IgD-negative memory B cell (primary cell): ENCODE results near the gene ELAVL1. TPM values are rescaled to one million over a fixed set of nuclear protein-coding genes. Genes with fewer than 3 reads are reported as not detected.
A peak's percentile ranks its signal among the peaks of the same experiment; 100 is the strongest.
"Not testable (repeated sequence)": the region's sequence is repeated elsewhere in the genome, so short reads cannot be mapped to it uniquely, and the experiment has no call there.

Source experiments
- H3K27ac Mint-ChIP-seq, 3 donors: one replicate each; pipeline ENCODE4 v1.8.0; 2020 to 2022; ENCODE audit warnings: mild to moderate bottlenecking in 3 of 3, mixed read lengths in 3 of 3, moderate library complexity in 1 of 3
- H3K27me3 Mint-ChIP-seq: one replicate; pipeline ENCODE4 v1.8.0; 2021; ENCODE audit warnings: mixed read lengths
- H3K36me3 Mint-ChIP-seq: one replicate; pipeline ENCODE4 v1.8.0; 2020; ENCODE audit warnings: mild to moderate bottlenecking, mixed read lengths
- H3K4me1 Mint-ChIP-seq, 3 donors: one replicate each; pipeline ENCODE4 v1.8.0; 2020 to 2022; ENCODE audit warnings: mixed read lengths in 3 of 3, mild to moderate bottlenecking in 1 of 3
- H3K4me3 Mint-ChIP-seq, 4 donors: one replicate each; pipeline ENCODE4 v1.8.0; 2020 to 2022; ENCODE audit warnings: mild to moderate bottlenecking in 4 of 4, mixed read lengths in 4 of 4, moderate library complexity in 3 of 4
- H3K9me3 Mint-ChIP-seq, 3 donors: one replicate each; pipeline ENCODE4 v1.8.0; 2020 to 2021; ENCODE audit warnings: mixed read lengths in 3 of 3, mild to moderate bottlenecking in 1 of 3
- polyA plus RNA-seq: library from polyadenylated mRNA; unstranded; fragments of 300-500 nt; fragmentation: Illumina TruSeq; gene quantifications from one replicate; pipeline ENCODE4 v1.2.3, GENCODE V29; 2021

ELAVL1 gene
- polyA plus RNA-seq, 1 donor from 2014 or later = 49.3 TPM

DNA sequence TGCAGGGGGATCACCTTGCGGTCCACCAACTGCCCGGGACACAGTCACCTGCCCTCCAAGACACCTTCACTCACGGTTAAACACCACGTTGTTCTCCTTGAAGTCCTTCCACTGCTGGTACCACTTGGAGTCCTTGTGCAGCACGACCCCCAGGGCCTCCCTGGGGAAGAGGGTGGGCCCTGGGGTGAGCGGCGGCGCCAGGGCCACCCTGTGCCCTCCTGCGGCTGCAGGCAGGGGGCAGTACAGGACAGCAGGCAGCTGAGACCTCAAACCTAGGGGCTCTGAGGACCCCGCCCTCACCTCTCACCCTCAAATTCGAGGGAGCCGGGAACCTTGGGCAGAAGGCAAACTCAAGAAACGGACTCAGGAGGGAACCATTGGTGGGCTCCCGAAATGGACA, 72.0 kb downstream of the ELAVL1 start:
- no peaks in the 10 kb centered on the region for H3K9me3 Mint-ChIP-seq
- H3K36me3 Mint-ChIP-seq = peaks cover 4% of the 10 kb centered on the region
- no peaks in the 10 kb centered on the region for H3K27me3 Mint-ChIP-seq
- H3K4me3 Mint-ChIP-seq = no peak overlapping the region
- H3K4me1 Mint-ChIP-seq = peaks cover 0 to 3% (median 0%) of the 10 kb centered on the region in 3 donors
- no peak overlapping the region for H3K27ac Mint-ChIP-seq

DNA sequence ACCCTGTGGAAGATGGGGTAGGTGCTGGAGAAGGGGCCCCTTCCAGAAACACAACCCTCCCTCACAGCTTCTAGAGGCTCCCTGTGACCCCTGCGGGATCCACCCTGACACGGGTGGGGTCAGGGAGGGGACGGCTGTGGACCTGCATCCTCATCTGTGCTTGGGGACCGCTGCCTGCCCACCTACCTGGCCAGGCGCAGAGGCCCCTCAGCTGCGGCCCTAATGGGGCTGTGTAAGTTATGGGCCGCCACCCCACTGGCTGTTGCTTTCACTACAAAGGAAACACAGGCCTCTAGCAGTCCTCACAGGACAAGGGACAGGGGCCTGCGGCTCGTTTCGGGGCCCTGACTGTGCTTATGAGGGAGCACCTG, 72.5 kb downstream of the ELAVL1 start:
- peaks cover 6% of the 10 kb centered on the region for H3K36me3 Mint-ChIP-seq
- H3K27ac Mint-ChIP-seq = no peak overlapping the region
- no peak overlapping the region for H3K4me3 Mint-ChIP-seq
- H3K9me3 Mint-ChIP-seq = no peaks in the 10 kb centered on the region
- peaks cover 0 to 7% (median 0%) of the 10 kb centered on the region in 3 donors for H3K4me1 Mint-ChIP-seq
- no peaks in the 10 kb centered on the region for H3K27me3 Mint-ChIP-seq

DNA sequence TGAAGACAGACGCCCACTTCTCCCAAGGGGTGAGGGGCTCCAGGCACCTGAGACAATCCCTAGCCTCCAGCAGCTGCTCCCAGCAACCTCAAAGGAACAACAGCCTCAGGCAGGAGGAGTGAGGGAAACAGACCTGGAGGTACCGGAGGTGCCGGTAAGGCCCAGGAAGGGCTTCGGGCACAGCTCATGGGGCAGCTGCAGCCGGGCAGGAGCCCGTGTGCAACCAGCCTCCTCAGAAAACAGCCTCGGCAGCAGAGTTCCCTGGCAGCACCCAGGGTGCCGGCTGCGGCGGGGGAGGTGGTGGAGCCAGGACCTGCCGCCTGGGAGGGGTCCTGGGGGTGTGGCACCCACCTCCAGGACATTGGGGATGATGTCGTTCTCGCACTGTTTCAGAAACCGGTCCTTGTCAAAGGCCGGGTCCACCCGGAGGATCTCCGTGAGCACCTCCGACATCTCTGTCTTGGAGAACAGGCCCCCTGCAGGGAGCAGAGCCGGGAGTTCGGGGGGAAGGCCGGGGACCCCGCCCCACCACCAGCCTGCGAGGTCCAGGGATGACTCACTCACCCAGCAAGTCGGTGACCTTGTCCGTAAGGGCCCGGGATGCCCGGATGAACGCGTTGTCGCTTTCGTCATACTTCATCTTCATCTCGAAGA, 73.0 kb downstream of the ELAVL1 start:
- Mint-ChIP-seq H3K27ac (no peak overlapping the region), H3K36me3 (peaks cover 6% of the 10 kb centered on the region), H3K4me3 (peak overlapping the region in 1 of 4 donors; percentile 55), H3K4me1 (peaks cover 0 to 7% (median 0%) of the 10 kb centered on the region in 3 donors), H3K9me3 (no peaks in the 10 kb centered on the region), H3K27me3 (no peaks in the 10 kb centered on the region)

DNA sequence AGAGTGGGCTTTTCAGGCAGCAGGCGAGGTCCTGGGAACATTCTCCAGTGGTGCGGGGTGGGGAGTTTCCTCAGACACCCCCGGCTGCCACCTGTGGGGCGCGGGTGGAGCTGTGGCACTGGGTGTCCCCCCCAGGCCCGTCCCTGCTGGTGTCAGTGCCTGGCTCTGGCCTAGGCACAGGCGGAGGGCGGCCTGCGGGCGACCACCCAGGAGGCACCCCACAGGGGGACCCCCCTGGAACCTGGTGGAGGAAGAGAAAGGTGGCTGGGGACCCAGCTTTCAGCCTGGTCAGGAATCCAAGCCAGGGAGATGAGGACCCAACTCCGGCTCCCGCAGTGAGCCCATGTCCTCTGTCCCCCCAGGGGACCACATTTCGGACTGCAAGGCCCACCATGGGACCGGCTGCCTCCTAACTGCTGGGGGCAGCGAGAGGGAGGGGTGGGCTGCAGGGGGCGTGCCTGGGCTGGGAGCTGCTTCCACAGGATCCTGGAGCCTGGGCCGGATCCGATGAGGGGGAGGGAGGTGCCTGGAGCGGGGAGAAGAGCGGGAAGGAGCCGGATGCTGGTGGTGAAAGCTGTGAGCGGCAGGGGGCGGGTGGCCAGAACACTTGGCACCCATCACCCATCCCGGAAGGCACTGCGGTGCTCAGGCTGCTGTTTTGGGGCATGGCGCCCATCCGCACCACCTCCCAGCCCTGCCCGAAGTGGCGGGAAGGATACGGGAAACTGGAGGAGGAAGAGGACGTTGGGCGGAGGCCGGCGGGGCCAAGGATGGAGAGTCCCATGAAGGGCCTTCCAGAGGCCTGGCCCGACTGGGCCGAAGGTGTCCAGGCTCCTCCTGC, 74.0 kb downstream of the ELAVL1 start:
- no peaks in the 10 kb centered on the region for H3K27me3 Mint-ChIP-seq
- H3K4me3 Mint-ChIP-seq = no peak overlapping the region
- peaks cover 4% of the 10 kb centered on the region for H3K36me3 Mint-ChIP-seq
- H3K27ac Mint-ChIP-seq = no peak overlapping the region
- H3K9me3 Mint-ChIP-seq = no peaks in the 10 kb centered on the region
- peaks cover 0 to 7% (median 0%) of the 10 kb centered on the region in 3 donors for H3K4me1 Mint-ChIP-seq

DNA sequence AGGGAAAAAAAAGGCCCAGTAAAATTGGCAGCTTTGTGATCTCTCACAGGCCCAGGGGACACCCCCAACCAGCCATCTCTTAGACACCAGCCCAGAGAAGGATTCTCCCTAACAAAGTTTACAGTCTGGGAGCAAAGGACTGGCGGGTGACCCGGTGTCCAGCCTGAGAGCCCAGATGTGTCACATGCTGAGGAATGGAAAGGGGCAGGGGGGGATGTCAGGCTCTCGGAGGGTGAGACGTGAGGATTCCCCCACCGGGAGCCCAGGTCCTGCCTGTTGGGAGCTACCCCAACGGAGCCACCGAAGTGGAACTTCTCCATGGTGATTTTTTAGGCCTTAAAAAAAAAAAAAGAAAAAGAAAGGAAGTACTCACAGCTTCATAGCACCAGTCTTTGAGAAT, 74.7 kb downstream of the ELAVL1 start:
- Mint-ChIP-seq H3K27ac (no peak overlapping the region), H3K36me3 (peaks cover 4% of the 10 kb centered on the region), H3K27me3 (peaks cover 1% of the 10 kb centered on the region)

DNA sequence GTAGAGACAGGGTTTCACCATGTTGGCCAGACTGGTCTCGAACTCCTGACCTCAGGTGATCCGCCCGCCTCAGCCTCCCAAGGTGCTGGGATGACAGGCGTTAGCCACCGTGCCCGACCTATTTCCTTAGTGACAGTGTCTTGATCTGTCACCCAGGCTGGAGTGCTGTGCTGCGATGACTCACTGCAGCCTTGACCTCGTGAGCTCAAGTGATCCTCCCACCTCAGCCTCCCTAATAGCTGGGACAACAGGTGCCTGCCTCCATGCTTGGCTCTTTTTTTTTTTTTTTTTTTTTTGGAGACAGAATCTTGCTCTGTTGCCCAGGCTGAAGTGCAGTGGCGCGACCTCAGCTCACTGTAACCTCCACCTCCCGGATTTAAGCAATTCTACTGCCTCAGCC, 75.4 kb downstream of the ELAVL1 start:
- H3K27me3 Mint-ChIP-seq, H3K27ac Mint-ChIP-seq, H3K4me3 Mint-ChIP-seq, H3K36me3 Mint-ChIP-seq, H3K9me3 Mint-ChIP-seq, H3K4me1 Mint-ChIP-seq: not testable (repeated sequence)

More for the DNA sequence above, 74.7 kb downstream of the ELAVL1 start:
- peaks cover 0 to 7% (median 0%) of the 10 kb centered on the region in 3 donors for H3K4me1 Mint-ChIP-seq
- no peaks in the 10 kb centered on the region for H3K9me3 Mint-ChIP-seq
- H3K4me3 Mint-ChIP-seq = no peak overlapping the region

DNA sequence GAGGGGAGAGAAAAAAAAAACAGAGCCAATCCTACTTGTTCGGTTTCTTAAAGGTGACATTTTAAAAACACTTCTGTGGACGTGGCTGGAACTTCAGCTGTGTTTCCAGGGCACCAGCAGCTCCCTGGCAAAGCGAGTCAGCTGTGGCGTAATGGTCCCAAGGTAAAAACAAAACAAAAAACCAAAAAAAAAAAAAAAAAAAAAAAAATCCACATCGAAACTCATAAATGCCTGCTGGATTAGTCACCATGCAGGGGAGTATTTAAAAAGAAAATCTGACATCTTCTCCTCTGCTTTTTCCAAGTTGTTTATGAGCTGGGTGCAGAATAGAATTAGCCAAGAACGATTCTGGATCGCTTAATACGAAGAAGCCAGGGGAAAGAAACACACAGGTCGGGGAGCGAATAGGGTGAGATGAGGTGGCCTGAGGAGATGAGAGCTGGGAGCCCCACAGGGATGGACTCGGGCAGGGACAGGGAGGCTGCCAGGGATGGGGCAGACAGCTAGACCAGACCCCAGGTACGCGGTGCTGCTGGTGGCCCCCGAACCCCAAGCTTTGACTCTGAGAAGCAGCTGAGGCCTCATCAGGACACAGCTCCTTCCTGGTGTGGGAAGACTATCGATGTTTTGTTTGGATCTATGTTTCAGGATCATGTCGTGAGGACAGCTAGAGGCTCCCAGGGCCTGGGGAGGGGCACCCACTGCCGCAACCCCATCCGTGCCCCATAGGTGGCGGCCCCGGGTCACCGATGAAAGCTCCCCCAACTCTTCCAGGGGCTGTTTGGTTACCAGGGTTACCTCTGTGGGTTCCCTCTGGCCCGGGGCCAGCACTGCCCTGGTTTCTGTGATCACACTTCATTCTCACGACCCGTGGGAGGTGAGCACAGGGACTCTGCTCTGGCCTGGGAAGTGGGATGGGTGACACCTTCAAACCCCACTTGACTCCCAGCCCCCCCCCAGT, 76.4 kb downstream of the ELAVL1 start:
- peak overlapping the region; percentile 58 to 96 (median 83) for H3K27ac Mint-ChIP-seq
- peaks cover 4% of the 10 kb centered on the region for H3K36me3 Mint-ChIP-seq
- peak overlapping the region in 3 of 4 donors; percentile 30 to 85 (median 63) for H3K4me3 Mint-ChIP-seq

DNA sequence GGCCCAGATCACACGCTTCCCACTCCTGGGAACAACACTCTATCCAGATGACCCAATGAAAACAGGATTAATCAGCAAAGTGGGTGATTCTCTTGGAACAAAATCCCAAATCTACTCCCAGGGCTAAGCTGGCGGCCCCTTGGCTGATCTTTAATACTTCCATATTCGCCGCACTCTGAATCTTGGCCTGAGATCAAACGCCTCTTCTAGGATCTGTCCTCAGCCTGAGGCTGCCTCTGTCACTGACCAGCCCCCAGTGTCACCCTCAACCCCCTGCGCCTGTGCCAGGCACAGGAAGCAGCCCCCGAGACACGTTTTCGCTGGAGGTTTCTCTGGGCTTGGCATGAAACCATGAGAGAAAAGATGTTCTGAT, 77.1 kb downstream of the ELAVL1 start:
- Mint-ChIP-seq H3K4me1 (peaks cover 1 to 7% (median 1%) of the 10 kb centered on the region in 3 donors), H3K36me3 (peaks cover 4% of the 10 kb centered on the region), H3K9me3 (no peaks in the 10 kb centered on the region), H3K27me3 (peaks cover 1% of the 10 kb centered on the region), H3K27ac (peak overlapping the region in 2 of 3 donors; percentile 53 to 76), H3K4me3 (peak overlapping the region; percentile 21 to 85 (median 55))

More for the DNA sequence above, 76.4 kb downstream of the ELAVL1 start:
- Mint-ChIP-seq H3K27me3 (peaks cover 1% of the 10 kb centered on the region), H3K9me3 (no peaks in the 10 kb centered on the region), H3K4me1 (peaks cover 1 to 7% (median 1%) of the 10 kb centered on the region in 3 donors)

DNA sequence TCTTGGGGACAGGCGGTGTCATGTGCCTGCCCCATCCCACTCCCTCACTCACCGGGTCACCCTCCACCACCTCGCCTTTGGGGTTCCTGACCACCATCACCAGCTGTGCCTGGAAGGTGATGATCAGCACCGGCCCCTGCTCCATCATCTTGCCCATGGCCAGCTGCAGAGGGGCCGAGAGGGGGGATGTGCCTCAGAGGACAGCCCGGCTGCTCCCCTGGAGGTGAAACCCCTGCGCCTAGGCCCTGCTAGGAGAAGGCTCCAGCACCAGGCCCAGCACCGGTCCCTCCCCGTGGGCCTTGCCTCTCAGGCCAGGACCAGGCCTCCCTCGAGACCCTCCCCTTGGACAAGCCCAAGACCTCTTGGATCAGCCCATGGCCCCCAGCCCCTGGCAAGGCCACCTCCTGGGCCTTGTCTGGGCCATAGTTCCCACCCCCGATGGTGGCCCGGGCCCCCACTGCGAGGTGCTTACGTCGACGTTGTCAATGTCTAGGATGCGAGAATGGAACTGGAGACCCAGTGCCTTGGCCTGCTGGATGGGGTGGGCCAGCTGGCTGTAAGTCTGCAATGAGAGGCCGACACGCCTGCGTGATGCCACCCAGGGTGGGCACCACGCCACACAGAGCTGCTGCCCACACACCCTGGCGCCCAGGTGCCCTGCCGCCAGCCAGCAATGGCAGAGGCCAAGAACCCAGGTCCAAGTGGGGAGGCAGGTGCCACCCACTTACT, 77.7 kb downstream of the ELAVL1 start:
- Mint-ChIP-seq H3K4me1 (peaks cover 1 to 7% (median 3%) of the 10 kb centered on the region in 3 donors), H3K27ac (peak overlapping the region; percentile 23 to 76 (median 53)), H3K36me3 (peaks cover 4% of the 10 kb centered on the region), H3K9me3 (no peaks in the 10 kb centered on the region), H3K27me3 (peaks cover 1% of the 10 kb centered on the region), H3K4me3 (peak overlapping the region; percentile 9 to 85 (median 34))

DNA sequence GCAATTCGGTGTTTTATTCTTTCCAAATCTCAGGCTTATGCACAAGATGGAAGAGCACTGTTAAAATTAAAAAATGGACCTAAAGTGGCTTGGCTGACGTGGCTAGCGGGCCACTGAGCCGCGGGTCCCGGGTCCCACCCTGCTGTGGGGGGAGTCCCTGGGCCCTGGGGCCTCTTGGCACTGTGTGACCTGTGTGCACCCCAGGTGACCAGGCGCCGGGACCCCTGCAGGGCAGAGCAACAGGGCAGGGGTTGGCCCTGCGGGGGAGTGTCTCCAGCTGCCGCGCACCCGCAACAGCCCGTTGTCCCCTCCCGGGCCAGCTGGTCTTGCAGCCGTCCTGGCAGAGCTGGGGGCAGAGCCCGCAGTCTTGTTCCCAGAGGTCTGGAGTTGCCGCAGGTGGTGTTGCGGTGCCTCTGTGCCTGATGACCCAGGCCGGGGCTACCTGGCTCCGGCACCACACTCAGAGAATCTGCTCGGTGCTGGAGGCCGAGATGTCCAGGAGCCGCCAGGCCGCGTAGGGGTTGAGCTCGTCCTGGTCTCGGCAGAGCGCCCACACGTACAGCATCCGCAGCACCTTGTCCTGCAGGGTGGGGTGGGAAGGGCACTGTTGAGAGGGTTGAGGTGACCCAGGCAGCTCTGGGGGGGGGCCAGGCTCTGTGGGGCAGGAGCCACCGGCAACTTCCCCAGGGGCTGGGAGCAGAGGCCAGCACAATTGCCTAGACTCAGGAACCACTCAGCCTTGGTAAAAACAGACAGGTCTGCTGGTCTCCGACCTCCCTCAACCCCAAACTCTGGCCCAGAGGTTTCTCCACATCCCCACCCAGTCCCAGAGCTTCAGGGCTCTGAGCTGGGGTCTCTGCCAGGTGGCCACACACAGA, 78.5 kb downstream of the ELAVL1 start:
- Mint-ChIP-seq H3K27me3 (peaks cover 1% of the 10 kb centered on the region), H3K9me3 (no peaks in the 10 kb centered on the region), H3K4me1 (peaks cover 3 to 7% (median 3%) of the 10 kb centered on the region in 3 donors), H3K4me3 (peak overlapping the region in 3 of 4 donors; percentile 3 to 53 (median 52)), H3K36me3 (peaks cover 4% of the 10 kb centered on the region), H3K27ac (peak overlapping the region; percentile 23 to 73 (median 46))

DNA sequence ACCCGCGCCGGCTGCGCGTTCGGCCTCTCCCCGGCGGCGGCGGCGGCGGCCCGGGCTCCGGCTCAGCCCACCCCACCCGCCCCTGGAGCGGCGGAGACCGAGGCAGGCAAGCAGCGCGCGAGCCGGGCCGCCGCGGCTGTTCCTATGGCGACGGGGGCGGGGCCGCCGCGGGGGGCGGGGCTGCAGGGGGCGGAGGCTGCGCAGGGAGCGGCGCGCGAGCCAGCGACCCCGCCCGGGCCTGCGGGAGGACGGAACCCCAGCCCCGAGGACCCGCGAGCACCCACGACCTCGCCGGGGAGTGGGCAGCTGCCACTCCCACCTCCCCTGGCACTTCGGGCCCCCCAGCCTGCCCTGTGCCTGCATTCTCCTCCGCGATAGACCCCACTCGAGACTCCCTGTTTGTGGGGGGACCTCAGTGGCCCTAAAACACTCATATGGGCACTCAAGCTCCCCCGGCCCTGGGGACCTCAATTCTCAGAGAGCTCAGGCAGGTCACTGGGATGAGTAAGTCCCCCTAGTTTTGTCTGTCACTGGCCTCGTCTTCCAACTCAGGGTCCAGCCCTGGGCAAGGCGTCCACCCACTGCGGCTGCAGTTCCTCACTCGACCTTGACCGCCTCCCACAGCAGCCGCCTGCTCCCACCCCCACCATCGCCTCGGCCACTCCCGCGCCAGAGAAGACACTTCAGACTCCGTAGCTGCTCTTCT, 79.3 kb downstream of the ELAVL1 start, which contains the start of gene CTXN1:
TSS of gene CTXN1 (minus strand) at position 115 of the 706 bp plus-strand sequence. CDS start 597 bp downstream, outside the sequence.
- peaks cover 3 to 7% (median 3%) of the 10 kb centered on the region in 3 donors for H3K4me1 Mint-ChIP-seq

DNA sequence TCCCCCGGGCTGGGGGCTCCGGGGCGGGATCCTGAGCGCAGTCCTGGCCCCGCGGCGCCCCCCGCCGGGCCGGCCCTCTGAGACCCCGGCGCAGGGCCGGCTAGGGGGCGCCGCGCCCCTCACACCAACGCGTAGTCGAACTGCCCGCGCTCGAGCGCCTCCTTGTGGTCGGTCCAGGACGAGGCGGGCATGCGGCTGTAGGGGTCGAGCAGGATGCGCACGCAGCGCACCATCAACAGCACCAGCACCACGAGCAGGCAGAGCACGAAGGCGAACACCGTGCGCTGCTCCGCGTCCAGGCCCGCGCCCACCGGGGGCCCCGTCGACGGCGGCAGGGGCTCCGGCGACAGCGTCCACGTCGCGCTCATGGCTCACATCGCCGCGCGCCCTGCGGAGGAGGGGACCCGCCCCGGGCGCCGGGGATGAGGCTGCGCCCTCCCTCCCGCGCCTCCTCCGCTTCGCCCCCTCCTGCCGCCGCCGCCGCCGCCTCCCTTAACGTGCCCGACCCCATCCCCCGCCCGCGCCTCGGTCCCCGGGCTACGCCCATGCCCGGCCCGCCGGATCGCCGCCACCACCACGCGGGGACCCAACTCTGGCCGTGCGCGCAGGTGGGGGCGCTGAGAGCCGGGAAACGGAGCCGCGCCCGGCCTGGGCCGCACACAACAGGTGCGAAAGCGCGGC, 80.1 kb downstream of the ELAVL1 start:
- H3K36me3 Mint-ChIP-seq = peaks cover 4% of the 10 kb centered on the region
- peak overlapping the region; percentile 12 to 93 (median 85) for H3K4me3 Mint-ChIP-seq
- H3K27ac Mint-ChIP-seq = peak overlapping the region in 2 of 3 donors; percentile 36 to 90
- no peaks in the 10 kb centered on the region for H3K9me3 Mint-ChIP-seq
- peaks cover 1% of the 10 kb centered on the region for H3K27me3 Mint-ChIP-seq
- peaks cover 6 to 7% (median 7%) of the 10 kb centered on the region in 3 donors for H3K4me1 Mint-ChIP-seq

More for the DNA sequence above, 79.3 kb downstream of the ELAVL1 start, which contains the start of gene CTXN1:
- H3K36me3 Mint-ChIP-seq = peaks cover 4% of the 10 kb centered on the region
- H3K27me3 Mint-ChIP-seq = peaks cover 1% of the 10 kb centered on the region
- peak within 1 kb of the TSS in 2 of 3 donors; percentile 36 to 90 for H3K27ac Mint-ChIP-seq
- peak within 1 kb of the TSS; percentile 53 to 93 (median 85) for H3K4me3 Mint-ChIP-seq
- H3K9me3 Mint-ChIP-seq = no peaks in the 10 kb centered on the region
